ENCODE measurements around the gene ANG. TPM values are rescaled to one million over a fixed set of nuclear protein-coding genes. Genes with fewer than 3 reads are reported as not detected.
"Not testable (repeated sequence)": the region's sequence is repeated elsewhere in the genome, so short reads cannot be mapped to it uniquely, and the experiment has no call there.

The ANG gene
- polyA plus RNA-seq, 3 donors from 2014 or later: 0.94 to 2.1 TPM; not detected in 1

- DNase-seq: no peak
- Mint-ChIP-seq H3K36me3 (peaks cover 0 to 4% (median 0%) of the 10 kb centered on the region in 3 donors), H3K27me3 (ENCODE audit: low read depth in 3 of 3) (peaks cover 15 to 30% (median 18%) of the 10 kb centered on the region in 3 donors), H3K27ac (no peak overlapping the region), H3K4me3 (no peak overlapping the region), H3K4me1 (peaks cover 15 to 26% of the 10 kb centered on the region in 2 donors), H3K9me3 (no peaks in the 10 kb centered on the region)
Observed at GRCh38 chr14:20659813-20660395, 28.7 kb upstream of the ANG start.

DNA sequence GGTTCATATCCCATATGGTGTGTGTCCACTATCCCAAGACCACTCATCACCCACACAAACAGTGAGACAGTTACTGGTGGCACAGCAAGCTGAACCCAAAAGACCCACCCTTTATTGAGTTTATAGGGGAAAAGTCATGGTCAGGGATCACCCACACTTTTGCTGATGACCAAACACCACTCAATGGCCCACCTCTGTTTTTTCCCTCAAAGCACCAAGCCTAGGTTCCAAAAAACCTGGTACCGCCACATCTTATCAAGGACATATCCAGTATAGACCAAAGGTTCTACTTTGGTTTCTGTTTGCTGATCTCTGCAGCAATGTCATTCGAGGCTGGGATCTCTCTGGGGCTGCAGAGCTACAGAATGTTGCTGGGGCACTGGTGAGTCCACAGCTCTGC is 27.4 kb upstream of the ANG start:
- Mint-ChIP-seq H3K27ac (no peak overlapping the region), H3K9me3 (no peaks in the 10 kb centered on the region), H3K4me1 (peaks cover 15 to 26% of the 10 kb centered on the region in 2 donors), H3K27me3 (ENCODE audit: low read depth in 3 of 3) (peaks cover 12 to 23% (median 13%) of the 10 kb centered on the region in 3 donors), H3K36me3 (peaks cover 0 to 4% (median 0%) of the 10 kb centered on the region in 3 donors), H3K4me3 (no peak overlapping the region)
- no peak for DNase-seq

- Mint-ChIP-seq H3K36me3 (peaks cover 0 to 4% (median 0%) of the 10 kb centered on the region in 3 donors), H3K4me1 (peaks cover 17 to 23% of the 10 kb centered on the region in 2 donors), H3K27ac (no peak overlapping the region), H3K4me3 (peak overlapping the region; percentile 67 to 79 (median 74)), H3K9me3 (no peaks in the 10 kb centered on the region), H3K27me3 (ENCODE audit: low read depth in 3 of 3) (peaks cover 8 to 17% (median 8%) of the 10 kb centered on the region in 3 donors)
- DNase-seq: peak; percentile 62 to 78 (median 70)
Observed at GRCh38 chr14:20662968-20663732, 25.4 kb upstream of the ANG start.

DNA sequence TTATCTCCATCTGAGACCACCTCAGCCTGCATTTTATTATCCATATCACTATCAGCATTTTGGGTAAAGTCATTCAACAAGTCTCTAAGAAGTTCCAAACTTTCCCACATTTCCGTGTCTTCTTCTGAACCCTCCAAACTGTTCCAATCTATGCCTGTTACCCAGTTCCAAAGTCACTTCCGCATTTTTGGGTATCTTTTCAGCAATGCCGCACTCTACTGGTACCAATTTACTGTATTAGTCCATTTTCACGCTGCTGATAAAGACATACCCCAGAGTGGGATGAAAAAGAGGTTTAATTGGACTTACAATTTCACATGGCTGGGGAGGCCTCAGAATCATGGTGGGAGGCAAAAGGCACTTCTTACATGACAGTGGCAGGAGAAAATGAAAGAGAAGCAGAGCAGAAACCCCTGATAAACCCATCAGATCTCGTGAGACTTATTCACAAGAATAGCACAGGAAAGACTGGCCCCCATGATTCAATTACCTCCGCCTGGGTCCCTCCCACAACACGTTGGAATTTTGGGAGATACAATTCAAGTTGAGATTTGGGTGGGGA is 22.1 kb upstream of the ANG start:
- not testable (repeated sequence) for H3K36me3 Mint-ChIP-seq, H3K9me3 Mint-ChIP-seq, H3K4me3 Mint-ChIP-seq, H3K27ac Mint-ChIP-seq, DNase-seq
- Mint-ChIP-seq H3K4me1 (peaks cover 19 to 24% of the 10 kb centered on the region in 2 donors), H3K27me3 (ENCODE audit: low read depth in 3 of 3) (peaks cover 6 to 11% (median 7%) of the 10 kb centered on the region in 3 donors)

DNA sequence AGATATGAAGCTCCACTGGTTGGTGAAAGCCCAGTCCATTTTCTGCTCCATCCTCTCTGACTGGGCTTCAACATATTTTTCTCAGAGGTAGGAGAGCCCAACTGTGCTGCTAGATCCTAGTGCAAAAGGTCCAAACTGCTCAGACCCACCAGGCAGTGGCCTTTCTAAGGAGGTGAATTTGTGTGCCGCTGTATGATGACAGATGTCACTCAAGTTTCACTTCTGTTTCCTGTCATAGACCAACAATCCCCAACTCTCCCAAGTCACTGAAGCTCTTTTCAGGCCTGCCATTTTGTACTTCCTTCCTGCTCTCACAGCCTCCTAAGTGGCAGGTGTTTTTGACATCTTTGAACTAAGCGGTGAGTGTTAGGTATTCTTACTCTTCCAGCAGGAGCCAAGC is 20.6 kb upstream of the ANG start:
- no peaks in the 10 kb centered on the region for H3K36me3 Mint-ChIP-seq

GRCh38 chr14:20668969-20669368 is 19.6 kb upstream of the ANG start:
- no peak for DNase-seq
- H3K9me3 Mint-ChIP-seq: no peaks in the 10 kb centered on the region
- peaks cover 0 to 3% (median 3%) of the 10 kb centered on the region in 3 donors for H3K27me3 Mint-ChIP-seq (ENCODE audit: low read depth in 3 of 3)
- H3K36me3 Mint-ChIP-seq: no peaks in the 10 kb centered on the region
- H3K4me1 Mint-ChIP-seq: peaks cover 4 to 5% of the 10 kb centered on the region in 2 donors
- no peak overlapping the region for H3K4me3 Mint-ChIP-seq
- no peak overlapping the region for H3K27ac Mint-ChIP-seq

More for the DNA sequence above, 20.6 kb upstream of the ANG start:
- Mint-ChIP-seq H3K4me1 (peaks cover 11 to 15% of the 10 kb centered on the region in 2 donors), H3K27ac (no peak overlapping the region), H3K27me3 (ENCODE audit: low read depth in 3 of 3) (peaks cover 6 to 9% (median 7%) of the 10 kb centered on the region in 3 donors), H3K9me3 (no peaks in the 10 kb centered on the region), H3K4me3 (no peak overlapping the region)
- no peak for DNase-seq

DNA sequence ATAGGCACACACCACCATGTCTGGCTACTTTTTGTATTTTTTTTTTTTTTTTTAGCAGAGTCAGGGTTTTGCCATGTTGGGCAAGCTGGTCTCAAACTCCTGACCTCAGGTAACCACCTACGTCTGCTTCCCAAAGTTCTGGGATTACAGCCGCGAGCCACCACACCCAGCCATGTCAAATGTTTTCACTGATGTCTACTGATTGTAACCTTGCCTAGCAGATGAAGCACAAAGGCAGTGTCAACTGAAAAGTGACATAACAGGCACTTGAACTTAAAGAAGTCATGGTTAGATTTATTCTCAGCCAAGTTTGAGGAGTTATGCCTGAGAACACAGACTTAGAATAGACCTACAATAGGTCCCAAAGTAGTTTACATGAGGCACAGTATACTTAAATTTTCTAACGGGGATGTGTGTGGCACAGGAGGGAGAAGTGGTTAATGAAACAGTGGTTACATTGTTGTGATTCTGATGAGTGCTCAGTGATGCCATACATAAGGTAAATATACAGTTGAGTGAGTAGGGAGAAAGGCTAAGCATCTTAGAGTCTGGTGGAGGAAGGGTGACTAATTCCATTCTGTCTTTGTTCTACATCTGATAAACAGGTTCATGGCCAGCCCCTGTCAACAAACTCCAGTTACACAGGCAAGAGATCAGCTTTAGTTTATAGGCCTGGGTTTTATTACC is 16.8 kb upstream of the ANG start:
- Mint-ChIP-seq H3K27me3 (ENCODE audit: low read depth in 3 of 3) (peaks cover 0 to 3% (median 2%) of the 10 kb centered on the region in 3 donors), H3K36me3 (no peaks in the 10 kb centered on the region), H3K9me3 (no peaks in the 10 kb centered on the region), H3K27ac (no peak overlapping the region), H3K4me1 (peaks cover 4 to 5% of the 10 kb centered on the region in 2 donors), H3K4me3 (no peak overlapping the region)
- DNase-seq: no peak

GRCh38 chr14:20675669-20676068 is 12.9 kb upstream of the ANG start:
- H3K4me3 Mint-ChIP-seq: no peak overlapping the region
- H3K4me1 Mint-ChIP-seq: no peaks in the 10 kb centered on the region
- no peak overlapping the region for H3K27ac Mint-ChIP-seq
- no peak for DNase-seq
- H3K9me3 Mint-ChIP-seq: no peaks in the 10 kb centered on the region
- no peaks in the 10 kb centered on the region for H3K36me3 Mint-ChIP-seq
- peaks cover 0 to 2% (median 0%) of the 10 kb centered on the region in 3 donors for H3K27me3 Mint-ChIP-seq (ENCODE audit: low read depth in 3 of 3)

GRCh38 chr14:20676072-20676471 is 12.5 kb upstream of the ANG start:
- no peak for DNase-seq
- H3K36me3 Mint-ChIP-seq: no peaks in the 10 kb centered on the region
- peaks cover 0 to 2% (median under 1%) of the 10 kb centered on the region in 3 donors for H3K27me3 Mint-ChIP-seq (ENCODE audit: low read depth in 3 of 3)
- H3K4me1 Mint-ChIP-seq: no peaks in the 10 kb centered on the region
- H3K4me3 Mint-ChIP-seq: no peak overlapping the region
- H3K27ac Mint-ChIP-seq: no peak overlapping the region
- no peaks in the 10 kb centered on the region for H3K9me3 Mint-ChIP-seq

DNA sequence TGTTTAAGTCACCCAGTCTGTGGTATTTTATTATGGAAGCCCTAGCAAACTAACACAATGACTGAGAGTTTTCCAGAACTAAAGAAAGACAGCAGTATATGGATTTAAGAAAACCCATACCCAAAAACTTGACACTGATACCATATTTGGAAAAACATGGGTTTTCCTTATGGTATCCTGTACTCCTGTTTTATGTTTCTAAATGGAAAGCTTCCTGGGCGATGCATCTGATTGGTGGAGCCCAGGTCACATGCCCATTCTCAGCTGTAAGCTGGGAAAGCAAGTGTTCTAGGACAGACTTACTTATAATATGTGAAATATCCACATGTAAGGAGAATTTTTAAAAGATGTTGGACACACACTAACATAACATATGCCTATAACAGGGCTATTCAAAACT is 8.7 kb upstream of the ANG start:
- H3K9me3 Mint-ChIP-seq: no peaks in the 10 kb centered on the region
- peaks cover 0 to 8% (median 2%) of the 10 kb centered on the region in 3 donors for H3K27me3 Mint-ChIP-seq (ENCODE audit: low read depth in 3 of 3)
- peak overlapping the region in 1 of 5 donors; percentile 41 for H3K4me3 Mint-ChIP-seq

DNA sequence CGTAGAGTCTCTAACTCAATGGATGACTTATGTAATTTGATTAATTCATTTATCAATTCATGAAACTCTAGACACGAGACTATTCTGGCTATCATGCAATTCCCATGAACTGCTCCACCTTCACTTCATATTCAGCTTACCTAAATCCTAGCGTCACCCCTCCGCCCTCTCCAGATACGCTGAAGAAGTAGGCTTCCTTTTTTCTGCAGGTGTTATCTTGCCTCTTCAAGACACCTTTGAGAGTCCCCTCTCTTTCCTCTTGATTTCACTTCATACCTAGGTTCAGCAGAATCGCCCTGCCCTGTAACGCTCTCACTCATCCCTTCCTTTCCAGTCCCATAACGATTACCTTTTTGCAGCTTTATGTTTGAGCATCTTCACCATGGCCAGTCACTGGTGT is 8.2 kb upstream of the ANG start:
- no peaks in the 10 kb centered on the region for H3K9me3 Mint-ChIP-seq
- H3K36me3 Mint-ChIP-seq: no peaks in the 10 kb centered on the region
- H3K4me3 Mint-ChIP-seq: no peak overlapping the region
- H3K4me1 Mint-ChIP-seq: peaks cover 8 to 10% of the 10 kb centered on the region in 2 donors
- H3K27me3 Mint-ChIP-seq (ENCODE audit: low read depth in 3 of 3): peaks cover 0 to 8% (median 4%) of the 10 kb centered on the region in 3 donors
- peak overlapping the region in 1 of 6 donors; percentile 55 for H3K27ac Mint-ChIP-seq
- DNase-seq: no peak

More for the DNA sequence above, 8.7 kb upstream of the ANG start:
- peak in 1 of 3 donors; percentile 18 for DNase-seq
- peaks cover 5% of the 10 kb centered on the region in 2 donors for H3K4me1 Mint-ChIP-seq
- no peak overlapping the region for H3K27ac Mint-ChIP-seq
- H3K36me3 Mint-ChIP-seq: no peaks in the 10 kb centered on the region

GRCh38 chr14:20680843-20681347 is 7.7 kb upstream of the ANG start:
- no peak for DNase-seq
- Mint-ChIP-seq H3K4me1 (peaks cover 8 to 11% of the 10 kb centered on the region in 2 donors), H3K36me3 (no peaks in the 10 kb centered on the region), H3K4me3 (no peak overlapping the region), H3K27me3 (ENCODE audit: low read depth in 3 of 3) (peaks cover 0 to 8% (median 3%) of the 10 kb centered on the region in 3 donors), H3K9me3 (no peaks in the 10 kb centered on the region), H3K27ac (no peak overlapping the region)

GRCh38 chr14:20681348-20682126 is 7.0 kb upstream of the ANG start:
- DNase-seq: peak; percentile 87 to 91 (median 89)
- no peaks in the 10 kb centered on the region for H3K36me3 Mint-ChIP-seq
- peaks cover 8 to 11% of the 10 kb centered on the region in 2 donors for H3K4me1 Mint-ChIP-seq
- no peak overlapping the region for H3K27ac Mint-ChIP-seq
- H3K27me3 Mint-ChIP-seq (ENCODE audit: low read depth in 3 of 3): peaks cover 0 to 8% (median 3%) of the 10 kb centered on the region in 3 donors
- H3K4me3 Mint-ChIP-seq: no peak overlapping the region
- no peaks in the 10 kb centered on the region for H3K9me3 Mint-ChIP-seq
